TTC549 (cell line): Measurements from ENCODE around the gene LIPC.

ENCODE experiments used
- FAIRE-seq: peaks from 2 replicates; lab custom pipeline; 2012; peaks lifted over from hg19 to GRCh38; lab: Jason Lieb, UNC

LIPC gene

GRCh38 chr15:58541410-58542087 is 109.8 kb downstream of the LIPC start:
- FAIRE-seq = no peak

DNA sequence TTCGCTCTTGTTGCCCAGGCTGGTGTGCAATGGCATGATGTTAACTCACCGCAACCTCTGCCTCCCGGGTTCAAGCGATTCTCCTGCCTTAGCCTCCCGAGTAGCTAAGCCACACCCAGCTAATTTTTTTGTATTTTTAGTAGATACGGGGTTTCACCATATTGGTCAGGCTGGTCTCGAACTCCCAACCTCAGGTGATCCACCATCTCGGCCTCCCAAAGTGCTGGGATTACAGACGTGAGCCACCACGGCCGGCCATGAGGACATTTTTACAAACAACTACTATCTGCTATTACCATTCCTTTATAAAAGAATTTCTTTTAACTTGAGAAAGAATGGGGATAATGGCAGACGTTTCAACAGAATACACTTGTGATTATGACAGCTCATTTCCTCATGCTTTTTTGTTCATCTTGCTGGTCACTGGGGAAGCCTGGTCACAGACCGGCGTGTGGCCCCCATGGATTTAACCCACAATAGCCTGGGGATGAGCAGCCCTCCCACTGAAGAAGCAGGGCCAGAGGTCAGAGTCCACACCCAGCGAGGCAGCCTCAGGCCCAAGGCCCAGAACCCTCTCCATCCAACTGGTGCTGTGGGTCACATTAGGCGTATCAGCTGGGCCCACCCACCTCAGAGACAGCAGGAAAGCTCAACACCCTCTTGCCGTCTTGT is 112.0 kb downstream of the LIPC start:
- FAIRE-seq = no peak

DNA sequence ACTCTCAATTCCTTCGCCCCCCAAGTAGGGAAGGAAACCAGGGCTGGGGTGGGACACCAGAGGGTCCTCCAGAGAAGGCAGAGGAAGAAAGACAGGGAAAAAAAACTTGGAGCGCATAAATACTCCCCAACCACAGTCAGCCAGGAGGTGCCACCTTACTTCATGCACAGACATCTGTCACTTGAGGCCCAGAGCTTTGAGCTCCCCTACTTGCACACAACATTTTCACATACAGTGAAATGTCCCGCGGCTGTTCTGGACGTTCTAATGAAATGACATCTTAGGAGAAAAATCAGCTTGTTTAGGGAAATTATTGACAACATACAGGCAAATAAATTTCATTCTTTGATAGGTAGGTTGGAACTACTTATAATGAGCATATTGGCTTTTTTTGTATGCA is 113.0 kb downstream of the LIPC start:
- FAIRE-seq = no peak

GRCh38 chr15:58545307-58546065 is 113.7 kb downstream of the LIPC start:
- FAIRE-seq = no peak

- no peak for FAIRE-seq
Measured at GRCh38 chr15:58546066-58546591, 114.3 kb downstream of the LIPC start.

GRCh38 chr15:58546635-58547627 is 115.1 kb downstream of the LIPC start:
- FAIRE-seq = no peak

GRCh38 chr15:58547628-58548307 is 116.0 kb downstream of the LIPC start:
- no peak for FAIRE-seq

DNA sequence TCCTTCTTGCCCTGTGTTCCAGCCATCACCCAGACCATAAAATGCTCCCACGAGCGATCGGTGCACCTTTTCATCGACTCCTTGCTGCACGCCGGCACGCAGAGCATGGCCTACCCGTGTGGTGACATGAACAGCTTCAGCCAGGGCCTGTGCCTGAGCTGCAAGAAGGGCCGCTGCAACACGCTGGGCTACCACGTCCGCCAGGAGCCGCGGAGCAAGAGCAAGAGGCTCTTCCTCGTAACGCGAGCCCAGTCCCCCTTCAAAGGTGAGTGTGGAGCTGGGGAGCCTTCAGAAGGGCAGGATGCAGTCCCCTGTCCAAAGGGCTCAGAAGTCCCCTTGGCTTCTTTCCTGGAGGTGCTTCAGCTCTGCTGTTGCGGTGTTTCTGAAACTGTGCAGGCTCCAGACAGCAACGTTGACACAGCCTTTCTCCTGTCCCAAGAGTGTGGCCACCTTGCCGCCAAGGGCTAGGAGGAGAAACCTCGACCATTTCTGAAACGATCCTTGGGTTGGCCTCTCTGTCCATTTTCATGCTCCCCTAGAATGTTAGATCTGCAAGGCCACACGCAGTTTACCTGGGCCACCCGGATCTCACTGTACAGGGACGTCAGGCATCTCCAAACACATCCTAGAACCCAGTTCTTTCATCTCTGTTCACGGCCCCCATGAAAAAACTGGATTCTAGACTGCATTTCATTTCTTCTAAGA is 116.7 kb downstream of the LIPC start:
- FAIRE-seq = no peak

DNA sequence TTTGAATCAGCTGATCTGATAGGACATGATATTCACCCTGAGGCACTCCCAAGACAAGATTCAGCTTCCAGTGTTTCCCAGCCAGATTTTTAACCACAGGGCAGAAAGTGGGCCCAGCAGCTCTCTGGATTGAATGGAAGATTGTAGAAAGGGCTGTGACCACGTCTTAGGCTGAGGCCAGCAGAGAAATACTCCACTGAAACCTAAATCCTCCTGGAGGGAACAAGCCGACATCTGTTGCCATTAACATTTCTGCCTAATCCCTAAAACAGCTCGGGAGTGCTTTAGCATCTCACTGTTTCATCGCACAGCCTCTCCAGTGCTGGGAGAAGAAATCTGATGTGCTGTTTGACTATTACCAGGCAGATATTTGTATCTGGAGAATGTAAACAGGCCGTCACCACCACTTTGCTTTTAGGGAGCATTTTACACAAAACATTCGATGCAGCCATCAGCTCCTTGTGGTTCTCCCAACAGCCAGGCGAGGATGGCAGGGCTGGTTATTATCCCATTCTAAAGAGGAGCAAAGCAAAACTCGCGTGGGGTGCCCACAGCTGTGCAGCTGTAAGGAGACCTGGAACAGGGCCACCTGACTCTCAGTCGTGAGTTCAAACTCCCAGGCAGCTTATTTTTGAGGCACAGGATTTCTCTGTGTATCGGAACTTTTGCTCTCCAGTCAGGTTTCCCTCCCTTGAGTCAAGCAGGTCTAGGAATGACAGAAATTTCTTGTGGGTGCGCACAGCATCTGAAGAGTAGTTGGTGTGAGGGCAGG is 117.4 kb downstream of the LIPC start:
- FAIRE-seq = no peak

GRCh38 chr15:58549785-58550074 is 117.9 kb downstream of the LIPC start:
- no peak for FAIRE-seq

DNA sequence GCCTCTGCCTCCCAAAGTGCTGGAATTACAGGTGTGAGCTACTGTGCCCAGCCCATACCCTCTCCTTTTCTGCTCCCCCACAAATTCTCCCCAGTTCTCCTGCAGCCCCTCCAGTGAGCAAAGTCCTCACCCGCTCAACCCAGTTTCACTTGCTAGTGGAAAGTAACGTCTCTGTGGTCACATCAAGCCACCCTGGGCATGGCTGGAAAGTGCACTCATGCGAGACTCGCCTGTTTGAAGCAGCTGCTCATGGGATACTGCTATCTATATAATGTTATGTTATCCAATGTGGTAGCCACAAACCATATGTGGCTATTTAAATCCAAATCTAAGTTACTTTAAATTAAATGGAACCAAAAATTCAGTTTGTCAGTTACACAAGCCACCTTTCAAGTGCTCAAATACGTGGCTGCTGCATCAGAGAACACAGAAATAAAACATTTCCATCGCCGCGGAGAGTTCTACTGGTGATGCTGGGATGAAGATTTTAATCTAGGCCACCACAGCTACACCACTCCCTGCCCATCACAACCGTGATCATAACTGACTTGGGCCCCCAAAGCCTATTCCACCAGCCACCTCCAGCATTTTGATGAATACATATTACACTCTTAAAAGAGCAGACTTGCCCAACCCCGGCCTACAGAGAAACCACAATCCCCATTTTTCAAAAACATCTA is 119.4 kb downstream of the LIPC start:
- FAIRE-seq = no peak

DNA sequence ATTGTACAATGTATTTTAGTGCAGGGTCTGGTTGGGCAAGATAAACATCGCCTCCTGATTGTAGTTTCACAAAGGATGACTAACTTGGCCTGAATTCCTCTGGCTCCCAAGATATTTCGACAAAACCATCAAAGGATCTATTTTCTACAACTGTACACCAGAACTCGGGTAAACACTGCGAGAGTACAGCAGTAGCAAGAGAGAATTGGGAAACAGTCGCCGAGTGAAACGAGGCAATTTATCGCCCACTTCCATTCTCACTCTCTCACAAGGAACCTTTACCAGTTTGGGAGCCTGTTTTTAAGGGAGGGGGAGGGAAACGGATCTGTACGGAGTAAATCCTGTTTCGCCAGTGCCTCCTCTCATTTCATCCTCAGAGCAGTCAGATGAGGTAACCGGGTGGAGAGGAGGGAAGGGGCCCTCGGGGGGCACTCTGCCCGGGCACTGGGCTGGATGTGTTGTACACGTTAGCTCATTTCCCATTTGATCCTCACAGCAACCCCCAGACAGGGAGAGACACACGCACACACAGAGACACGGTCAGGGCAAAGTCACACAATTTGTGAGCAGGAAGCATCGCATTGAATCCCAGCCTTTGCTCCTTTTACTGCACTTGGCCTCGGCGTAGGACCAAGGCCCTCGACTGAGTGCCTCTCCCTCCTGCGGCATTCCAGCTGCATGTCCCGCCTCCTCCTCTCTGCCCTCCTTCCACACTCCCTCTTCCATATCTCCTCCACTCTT is 120.1 kb downstream of the LIPC start:
- no peak for FAIRE-seq

- no peak for FAIRE-seq
Measured at GRCh38 chr15:58552505-58553364, 120.9 kb downstream of the LIPC start.

GRCh38 chr15:58553365-58553918 is 121.7 kb downstream of the LIPC start:
- FAIRE-seq = no peak

DNA sequence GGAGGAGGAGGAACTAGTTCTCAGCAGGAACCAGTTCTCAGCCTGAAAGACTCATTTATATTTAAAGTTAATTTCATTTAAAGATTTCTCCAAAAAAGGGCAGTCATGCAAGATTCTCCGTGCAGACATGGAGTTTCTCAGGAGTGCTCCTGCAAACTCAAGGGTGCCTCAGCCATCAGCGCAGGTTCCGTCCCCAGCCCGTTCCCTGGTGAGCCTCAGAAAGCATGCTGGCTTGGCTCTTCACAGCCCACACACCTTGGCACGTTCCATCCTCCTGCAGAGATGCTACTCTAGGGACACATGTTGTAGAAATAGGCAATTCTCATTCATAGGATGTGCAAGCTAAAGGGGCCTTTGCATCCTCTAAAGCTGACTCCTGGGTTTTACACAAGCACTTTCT is 123.0 kb downstream of the LIPC start:
- FAIRE-seq = no peak

DNA sequence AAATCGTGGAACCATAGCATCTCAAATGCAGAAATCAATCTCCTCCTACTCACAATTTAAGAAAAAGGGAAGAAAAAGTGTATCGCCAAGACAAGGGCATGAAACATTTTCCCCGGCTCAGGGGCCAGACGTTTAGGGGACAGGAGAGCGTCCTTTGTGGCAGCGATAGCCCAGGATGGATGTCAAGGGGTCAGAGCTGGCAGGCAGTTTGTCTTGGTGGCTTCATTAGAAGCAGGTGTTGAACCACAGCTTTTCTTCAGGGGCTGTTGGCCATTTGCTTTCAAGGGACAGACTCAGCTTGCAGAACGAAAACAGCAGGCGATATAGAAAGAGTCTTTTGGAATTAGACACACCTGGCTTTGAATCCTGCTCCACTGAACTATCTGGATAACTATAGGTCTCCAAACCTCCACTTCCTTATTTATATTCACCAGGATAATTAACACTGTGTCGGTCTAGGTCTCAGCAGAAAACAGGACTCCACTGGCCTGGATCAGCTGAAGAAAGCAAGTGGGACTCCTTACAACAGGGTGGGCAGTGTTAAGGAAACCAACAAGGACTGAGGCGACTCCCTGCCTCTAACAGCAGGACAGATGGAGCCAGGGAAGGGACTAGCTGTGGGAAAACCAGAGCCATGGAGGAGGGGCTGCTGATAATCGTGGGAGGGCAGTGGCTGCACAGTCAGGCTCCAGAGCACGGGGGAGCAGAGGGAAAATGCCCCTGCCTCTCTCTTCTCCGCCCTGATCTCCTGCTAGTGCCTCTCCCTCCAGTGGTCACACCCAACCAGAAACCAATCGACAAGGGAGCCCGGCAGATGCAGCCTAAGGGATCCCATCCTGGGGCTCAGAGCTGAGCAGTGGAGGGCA is 123.6 kb downstream of the LIPC start:
- FAIRE-seq = no peak

DNA sequence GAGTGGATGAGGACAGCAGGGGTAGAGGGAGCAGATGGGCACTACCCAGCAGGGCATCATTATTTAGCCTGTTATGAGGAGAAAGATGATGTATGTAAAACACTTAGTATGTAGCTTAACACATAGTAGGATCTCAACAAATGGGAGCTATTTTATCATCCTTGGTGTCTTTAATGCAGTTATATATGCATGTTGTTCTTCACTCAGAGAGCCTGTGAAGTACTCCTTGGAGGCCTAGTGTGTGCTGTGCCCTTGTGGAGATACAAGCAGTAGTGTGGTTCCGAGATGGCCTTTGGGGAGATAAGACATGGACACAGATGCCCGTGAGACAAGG is 124.2 kb downstream of the LIPC start:
- no peak for FAIRE-seq
